Dermis microvascular lymphatic vessel endothelial cell (primary cell): Measurements from ENCODE around the gene ERCC6L. TPM values are rescaled to one million over a fixed set of nuclear protein-coding genes. Genes with fewer than 3 reads are reported as not detected.

Experiments used
- DNase-seq, 2 donors: peaks; one replicate each; pipeline versions ENCODE4 v3.0.0 to v3.0.0-alpha.2; 2010; ENCODE audit warnings: low read depth in 2 of 2
- total RNA-seq: library from RNA; depleted of rRNA; stranded (reverse); fragments of >200 nt; gene quantifications from 2 replicates; pipeline ENCODE4 v1.2.1, GENCODE V29; 2014

ERCC6L gene, protein sequence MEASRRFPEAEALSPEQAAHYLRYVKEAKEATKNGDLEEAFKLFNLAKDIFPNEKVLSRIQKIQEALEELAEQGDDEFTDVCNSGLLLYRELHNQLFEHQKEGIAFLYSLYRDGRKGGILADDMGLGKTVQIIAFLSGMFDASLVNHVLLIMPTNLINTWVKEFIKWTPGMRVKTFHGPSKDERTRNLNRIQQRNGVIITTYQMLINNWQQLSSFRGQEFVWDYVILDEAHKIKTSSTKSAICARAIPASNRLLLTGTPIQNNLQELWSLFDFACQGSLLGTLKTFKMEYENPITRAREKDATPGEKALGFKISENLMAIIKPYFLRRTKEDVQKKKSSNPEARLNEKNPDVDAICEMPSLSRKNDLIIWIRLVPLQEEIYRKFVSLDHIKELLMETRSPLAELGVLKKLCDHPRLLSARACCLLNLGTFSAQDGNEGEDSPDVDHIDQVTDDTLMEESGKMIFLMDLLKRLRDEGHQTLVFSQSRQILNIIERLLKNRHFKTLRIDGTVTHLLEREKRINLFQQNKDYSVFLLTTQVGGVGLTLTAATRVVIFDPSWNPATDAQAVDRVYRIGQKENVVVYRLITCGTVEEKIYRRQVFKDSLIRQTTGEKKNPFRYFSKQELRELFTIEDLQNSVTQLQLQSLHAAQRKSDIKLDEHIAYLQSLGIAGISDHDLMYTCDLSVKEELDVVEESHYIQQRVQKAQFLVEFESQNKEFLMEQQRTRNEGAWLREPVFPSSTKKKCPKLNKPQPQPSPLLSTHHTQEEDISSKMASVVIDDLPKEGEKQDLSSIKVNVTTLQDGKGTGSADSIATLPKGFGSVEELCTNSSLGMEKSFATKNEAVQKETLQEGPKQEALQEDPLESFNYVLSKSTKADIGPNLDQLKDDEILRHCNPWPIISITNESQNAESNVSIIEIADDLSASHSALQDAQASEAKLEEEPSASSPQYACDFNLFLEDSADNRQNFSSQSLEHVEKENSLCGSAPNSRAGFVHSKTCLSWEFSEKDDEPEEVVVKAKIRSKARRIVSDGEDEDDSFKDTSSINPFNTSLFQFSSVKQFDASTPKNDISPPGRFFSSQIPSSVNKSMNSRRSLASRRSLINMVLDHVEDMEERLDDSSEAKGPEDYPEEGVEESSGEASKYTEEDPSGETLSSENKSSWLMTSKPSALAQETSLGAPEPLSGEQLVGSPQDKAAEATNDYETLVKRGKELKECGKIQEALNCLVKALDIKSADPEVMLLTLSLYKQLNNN
- total RNA-seq = 1.3 and 3.6 TPM in 2 replicates

DNA sequence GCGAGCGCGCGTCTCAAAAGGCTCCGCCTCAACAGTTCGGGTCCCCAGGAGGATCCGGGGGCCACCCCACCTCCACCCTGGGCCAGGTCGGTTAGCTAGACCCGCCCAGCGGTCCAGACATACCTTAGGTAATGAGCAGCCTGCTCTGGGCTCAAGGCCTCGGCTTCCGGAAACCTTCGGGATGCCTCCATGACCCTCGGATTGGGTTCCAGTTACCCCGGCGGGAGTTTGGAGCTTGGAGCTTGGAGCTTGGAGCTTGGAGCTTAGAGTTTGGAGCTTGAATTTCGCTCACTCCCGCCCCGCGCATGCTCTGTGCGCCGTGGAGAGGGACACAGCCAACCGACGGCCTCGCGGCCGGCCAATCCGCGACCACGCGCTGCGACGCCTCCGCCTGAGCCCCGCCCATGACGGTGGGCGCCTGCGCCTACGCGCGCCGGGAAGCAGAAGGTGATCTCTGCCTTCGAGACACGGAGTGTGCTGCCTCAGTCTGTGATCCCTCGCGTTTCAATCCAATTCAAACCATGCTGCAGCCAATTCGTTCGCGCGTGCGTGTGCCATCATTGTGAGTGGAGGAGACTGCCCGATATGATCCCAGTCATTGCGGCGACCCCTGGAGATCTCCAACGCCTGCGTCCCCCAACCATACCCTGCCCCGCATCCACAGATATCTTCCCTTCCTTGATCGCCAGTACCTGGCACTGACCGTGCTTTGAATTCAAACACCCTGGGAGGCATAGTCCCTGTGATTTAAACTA is at the start of gene ERCC6L:
Gene ERCC6L (minus strand): TSS at position 307 of the 755 bp plus-strand sequence. CDS start 116 bp downstream, at position 191.
- peak; percentile 60 to 84 for DNase-seq

DNA sequence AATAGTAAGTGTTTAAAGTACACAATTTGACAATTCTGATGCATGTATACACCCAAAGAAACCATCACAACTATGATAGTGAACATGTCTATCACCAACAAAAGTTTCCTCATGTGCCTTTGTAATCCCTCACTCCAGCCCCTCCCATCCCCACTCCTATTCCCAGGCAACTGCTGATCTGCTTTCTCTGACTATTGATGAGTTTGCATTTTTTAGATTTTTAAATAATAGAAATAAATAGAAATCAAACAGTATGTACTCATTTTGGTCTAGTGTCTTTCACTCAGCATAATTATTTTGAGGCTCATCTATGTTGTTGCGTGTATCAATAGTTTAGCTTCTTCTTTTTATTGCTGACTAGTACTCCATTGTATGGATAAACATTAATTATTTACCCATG is 43.5 kb upstream of the ERCC6L start:
- DNase-seq = no peak

DNA sequence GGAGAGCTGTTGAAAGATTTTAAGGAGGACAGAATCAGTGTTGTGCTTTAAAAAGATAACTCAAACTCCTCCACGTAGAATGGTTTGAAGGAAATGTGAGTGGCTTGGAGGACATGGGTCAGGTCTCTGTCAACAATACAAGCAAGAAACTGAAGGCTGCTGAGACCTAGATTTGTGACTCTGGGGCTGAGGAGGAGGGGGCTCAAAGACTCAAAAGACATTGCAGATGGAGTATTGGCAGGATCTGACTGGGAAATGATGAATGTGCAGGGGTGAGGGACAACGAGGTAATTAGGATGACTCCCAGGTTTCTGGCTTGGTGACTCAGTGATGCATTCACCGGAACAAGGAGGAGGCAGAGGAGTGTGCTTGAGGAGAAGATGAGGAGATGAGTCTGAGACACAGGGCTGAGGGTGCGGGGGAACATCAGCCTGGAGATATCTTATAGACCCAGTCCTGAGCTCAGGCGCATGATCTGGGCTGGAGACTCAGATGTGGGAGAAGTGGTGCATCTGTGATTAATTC is 41.6 kb upstream of the ERCC6L start:
- no peak for DNase-seq

DNA sequence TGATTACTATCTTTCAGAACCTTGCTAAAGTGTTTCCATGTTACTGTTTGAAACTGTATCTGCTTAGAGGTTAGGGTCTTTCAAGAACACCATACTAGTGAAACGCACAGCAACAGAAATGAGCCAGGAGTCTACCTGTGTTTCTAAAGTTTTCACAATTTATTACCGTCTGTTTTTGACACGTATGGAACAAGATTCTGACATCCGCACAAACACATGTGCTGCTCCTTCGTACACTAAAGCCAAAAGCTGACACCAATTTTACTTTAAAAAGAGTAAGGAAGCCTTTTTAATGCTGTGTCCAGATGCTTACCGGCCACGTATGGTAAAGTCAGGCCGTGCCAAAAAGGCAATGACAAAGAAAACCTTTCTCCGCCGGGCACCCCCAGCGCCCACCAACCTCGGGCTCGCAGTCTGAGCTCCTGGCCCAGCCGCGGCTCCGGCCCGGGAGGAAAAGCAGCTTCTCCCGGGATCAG is 37.7 kb upstream of the ERCC6L start:
- no peak for DNase-seq

DNA sequence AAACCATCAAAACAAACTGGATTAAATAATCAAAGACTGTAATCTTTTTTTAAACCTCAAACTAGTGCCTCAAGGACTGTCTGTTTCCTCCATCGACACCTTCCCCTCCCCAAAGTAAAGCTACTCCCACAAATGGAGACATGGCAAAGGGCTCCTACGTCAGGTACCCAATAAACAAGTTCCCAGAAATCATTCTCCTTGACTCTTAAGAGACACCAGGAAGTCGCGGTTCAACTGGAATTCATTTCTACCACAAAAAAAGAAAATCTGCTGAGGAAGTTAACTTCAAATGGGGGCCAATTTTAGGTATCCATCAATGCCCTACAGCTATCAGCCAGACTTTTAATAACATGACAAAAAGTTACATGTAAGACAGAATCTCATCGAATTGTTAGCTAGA is 35.7 kb upstream of the ERCC6L start:
- DNase-seq = no peak

DNA sequence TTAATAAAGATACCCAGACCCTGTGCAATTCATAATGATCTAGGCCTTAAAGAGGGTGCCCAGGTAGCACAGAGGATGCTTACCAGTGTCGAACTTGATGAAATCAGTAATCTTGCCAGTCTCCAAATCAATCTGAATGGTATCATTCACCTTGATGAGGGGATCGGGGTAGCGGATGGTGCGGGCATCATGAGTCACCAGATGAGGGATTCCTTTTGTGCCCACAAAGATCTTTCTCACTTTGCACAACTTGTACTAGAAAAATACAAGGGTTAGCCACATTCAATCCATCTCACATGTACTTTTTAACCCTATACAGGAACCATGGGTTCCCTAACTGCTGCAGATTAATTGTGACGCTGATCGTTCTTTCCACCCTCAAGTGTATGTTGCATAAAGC is 34.9 kb upstream of the ERCC6L start:
- DNase-seq = no peak

DNA sequence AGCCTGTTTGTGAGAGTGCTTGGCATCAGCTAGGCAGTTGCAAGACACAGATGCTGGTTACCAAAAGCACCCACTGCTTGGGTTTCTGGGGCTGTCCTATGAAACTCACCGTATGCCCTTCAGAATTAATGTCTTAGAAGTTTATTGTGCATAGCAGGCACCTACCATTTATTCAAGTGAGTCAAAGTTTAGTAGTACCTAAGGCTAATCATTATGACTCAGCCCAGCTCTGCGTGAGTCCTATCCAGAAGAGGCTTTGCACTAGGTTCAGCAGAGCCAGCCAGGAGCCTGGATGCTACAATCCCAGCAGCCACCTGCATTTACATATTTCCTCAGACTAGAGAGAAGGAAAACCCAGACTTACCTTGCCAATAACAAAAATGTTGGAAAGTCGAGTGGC is 34.0 kb upstream of the ERCC6L start:
- peak in 1 of 2 donors; percentile 7 for DNase-seq

DNA sequence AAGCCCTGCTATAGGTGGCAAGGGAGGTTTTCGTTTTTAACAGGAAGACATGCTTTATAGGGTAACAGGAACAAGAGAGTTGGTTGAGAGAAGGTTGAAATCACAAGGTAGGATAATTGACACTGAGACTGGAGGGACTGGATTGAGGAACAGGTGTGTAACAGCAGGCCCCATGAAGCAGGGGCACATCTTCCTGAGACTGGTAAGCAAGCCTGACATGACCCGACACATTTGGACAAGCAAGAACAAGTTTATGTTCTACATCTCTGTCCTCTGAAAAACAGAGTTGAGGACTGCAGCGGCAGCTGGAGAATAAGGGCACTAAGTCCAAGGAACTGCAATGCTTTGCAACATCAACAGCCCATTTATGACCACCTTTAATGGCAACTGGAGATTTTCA is 33.0 kb upstream of the ERCC6L start:
- DNase-seq = no peak

DNA sequence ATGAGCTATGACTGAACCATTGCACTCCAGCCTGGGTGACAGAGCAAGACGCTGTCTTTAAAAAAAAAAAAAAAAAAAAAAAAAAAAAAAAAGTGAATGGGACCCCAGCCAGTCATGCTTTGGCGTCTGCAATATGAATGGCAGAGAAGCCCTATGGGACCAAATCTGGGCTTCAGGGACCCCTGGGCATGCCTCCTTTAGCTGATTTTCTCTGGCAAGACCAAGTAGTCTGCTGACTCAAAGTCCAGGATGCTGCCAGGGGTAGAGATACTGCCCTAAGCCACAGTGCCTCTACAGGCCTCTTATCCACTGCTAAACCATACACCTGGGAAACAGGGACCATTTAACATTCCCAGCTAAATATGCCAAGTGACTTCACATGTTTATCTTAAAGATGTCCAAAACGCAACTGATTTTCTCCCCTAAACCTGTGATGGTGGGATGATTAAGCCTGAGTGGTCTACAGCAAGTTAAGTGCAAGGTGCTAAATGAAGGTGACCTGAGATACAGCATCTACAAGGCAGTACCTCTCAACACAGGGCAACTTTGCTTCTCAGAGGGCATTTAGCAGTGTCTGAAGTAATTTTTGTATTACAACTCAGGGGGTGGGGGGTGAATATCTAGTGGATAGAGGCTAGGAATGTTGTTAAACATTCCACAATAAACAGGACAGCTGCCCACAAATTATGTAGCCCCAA is 32.4 kb upstream of the ERCC6L start:
- DNase-seq = no peak

DNA sequence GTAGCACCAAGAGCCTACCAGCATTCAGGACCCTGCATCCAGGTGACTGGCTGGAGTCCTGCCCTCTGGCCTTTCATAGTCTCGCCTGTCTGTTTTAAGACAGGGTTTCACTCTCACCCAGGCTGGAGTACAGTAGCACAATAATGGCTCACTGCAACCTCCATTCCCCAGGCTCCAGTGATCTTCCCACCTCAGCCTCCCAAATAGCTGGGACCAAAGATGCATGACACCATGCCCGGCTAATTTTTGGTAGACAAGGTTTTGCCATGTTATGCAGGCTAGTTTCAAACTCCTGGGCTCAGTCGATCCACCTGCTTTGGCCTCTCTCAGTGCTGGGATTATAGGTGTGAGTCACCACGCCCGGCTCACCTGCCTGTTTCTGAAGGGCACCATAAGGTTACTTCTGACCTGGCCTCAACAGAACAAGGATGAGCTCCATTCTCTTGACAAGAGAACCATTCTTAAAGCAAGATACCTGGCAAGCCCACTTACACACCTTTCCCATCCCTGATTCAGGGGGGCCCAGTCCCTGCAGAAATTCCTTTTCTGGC is 31.6 kb upstream of the ERCC6L start:
- DNase-seq = no peak

DNA sequence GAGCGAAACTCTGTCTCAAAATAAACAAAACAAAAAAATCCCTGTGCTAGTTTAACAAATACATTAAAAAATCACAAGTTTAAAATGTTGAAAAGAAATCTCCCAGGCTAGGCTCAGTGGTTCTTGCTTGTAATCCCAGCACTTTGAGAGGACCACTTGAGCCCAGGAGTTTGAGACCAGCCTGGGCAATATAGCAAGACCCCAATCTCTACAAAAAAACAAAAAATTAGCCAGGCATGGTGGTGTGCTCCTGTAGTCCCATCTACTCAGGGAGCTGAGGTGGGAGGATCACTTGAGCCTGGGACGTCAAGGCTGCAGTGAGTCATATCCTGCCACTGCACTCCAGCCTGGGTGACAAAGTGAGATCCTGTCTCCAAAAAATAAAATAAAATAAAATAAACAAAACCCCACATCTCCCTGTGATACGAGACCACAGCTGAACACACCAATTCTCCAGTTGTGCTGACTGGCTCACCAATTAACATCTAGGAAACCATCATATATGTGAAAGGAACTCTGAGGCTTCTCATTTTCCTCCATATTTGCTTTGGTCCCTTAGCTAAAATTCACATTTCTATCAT is 30.9 kb upstream of the ERCC6L start:
- DNase-seq = peak in 1 of 2 donors; percentile 38

DNA sequence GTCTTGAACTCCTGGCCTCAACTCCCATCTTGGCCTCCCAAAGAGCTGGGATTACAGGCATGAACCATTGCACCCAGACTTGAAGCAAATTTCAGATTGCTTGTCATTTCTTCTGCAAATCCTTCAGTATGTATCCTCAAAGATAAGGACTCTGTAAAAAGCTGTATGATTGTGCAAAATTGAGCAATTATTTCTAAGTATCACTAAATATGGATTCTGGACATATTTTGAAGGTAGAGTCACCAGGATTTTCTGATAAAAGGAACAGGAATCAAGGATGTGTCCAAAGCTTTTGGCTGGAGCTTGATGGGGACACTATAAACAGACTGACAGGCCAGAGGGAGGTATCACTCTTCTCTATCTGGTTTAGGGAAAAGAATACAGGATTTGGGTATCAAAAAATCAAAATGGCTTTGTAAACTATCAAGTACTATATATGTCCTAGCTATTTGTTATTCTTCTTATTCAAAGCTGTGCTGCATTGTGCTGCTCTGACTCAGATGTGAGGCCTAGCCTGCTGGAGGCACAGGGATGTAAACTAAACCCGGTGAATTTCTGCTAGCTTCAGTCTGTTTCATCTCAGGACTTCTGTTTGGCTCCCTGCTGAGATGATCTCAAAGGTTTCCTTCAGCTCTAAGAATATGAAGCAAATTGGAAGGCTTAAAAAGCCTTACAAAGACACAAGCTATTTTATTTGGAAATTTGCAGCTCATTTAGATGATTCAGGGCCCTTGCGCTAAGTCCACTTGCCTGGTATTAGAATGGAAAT is 30.0 kb upstream of the ERCC6L start:
- no peak for DNase-seq

DNA sequence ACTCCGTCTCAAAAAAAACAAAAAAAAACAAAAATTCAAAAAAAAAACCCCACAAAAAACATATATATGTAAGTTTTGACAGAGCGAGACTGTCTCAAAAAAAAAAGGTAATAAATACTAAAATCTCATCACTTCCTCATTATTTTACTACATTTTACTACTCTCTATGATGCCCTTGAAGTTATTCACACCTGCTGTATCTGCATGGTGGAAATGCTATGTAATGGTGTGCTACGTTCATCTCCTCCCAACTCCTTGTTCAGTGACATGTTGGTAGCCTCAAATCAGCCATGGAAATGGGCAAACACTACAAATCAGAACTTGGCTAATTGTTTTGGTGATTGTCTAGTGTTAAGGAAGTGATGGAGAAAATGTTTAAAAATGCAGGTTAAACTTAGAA is 26.4 kb upstream of the ERCC6L start:
- DNase-seq = no peak

DNA sequence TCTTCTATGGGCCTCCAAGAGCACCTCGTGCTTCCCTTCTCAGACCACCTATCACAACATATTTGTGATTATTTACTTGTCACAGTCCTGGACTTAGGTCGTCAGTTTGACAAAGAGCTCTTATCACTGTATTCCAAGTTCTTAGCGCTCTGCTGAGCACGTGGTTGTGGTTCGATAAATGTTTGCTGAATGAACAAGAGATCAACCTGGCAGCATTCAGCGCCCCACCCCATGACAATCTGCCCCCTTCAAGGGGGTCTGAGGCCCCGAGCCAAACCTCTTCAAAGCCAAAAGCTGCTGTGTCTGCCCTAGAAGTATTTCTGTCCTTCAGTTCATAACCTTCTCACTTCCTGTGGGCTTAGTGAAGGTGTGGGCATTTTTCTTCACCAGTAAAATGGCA is 23.2 kb upstream of the ERCC6L start:
- no peak for DNase-seq

DNA sequence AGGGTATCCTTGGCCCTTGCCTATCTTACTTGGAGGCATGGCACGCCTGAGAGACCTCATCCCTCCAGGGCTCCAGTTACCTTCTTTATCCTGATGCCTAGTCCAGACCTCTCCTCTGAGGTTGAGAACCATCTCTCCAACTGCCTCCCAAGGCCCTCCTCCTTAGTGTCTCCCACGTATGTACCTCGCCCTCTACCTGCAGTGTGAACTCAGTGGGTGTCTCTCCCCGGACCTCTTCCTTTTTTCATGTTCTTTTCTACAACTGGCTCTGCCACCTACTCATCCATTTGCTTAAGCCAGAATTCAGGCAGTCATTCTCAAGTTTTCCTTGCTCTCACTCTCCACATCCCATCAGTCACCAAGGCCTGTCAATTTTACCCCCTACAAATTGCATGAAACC is 21.6 kb upstream of the ERCC6L start:
- no peak for DNase-seq

DNA sequence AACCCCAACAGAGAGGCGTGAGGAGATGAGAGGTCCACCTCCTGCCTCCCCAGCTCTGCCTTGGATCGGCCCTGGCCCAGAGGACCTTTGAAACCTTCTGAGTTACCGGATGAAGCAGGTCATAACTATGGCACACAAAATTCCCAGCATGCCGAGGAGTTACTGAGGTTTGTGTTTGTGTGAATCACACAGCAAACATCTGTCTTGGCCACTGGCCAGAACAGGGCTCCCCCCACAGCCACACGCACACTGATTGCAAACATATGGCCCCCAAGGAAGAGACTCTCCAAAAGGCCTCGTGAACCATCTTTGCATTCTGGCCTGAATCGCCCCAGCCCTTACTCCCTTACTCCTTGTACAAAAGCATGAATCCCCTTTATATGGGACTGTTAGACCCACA is 19.3 kb upstream of the ERCC6L start:
- DNase-seq = peak in 1 of 2 donors; percentile 20

DNA sequence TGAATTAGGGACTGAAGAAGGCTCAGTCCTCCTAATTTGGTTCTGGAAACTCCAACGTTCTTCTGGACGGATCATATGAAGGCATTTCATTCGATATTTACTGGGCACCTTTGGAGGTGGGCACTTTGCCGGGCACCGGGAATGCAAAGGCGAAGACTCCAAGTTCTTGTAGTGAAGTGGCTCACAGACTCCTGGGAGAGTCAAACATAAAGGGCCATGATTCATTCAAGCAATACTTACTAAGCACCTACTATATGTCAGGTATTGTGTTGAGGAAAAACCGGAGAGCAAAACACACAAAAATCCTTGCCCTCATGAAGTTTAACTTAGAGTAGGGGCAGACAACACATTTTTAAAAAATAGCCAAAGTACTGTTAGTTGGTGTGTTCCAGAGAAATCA is 17.0 kb upstream of the ERCC6L start:
- DNase-seq = no peak

DNA sequence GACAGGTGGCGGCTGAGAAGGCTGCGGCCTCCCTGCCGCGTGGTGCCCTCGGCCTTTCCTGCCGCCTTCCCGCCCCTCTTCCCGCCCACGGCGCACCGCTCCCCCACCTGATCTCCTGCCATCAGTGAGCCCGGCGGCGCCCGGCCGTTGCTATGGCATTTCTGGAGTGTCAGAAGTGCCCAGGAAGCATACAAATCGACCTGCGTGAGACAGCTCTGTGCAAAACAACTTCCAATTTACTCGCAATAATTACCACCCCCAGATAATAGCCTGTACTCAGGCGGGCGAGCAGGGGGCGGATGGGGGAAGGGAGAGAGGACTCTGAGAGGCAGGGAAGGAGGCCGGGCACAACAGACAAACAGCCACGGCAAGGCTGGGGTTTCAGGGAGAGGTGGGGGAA is 16.6 kb upstream of the ERCC6L start:
- DNase-seq = peak in 1 of 2 donors; percentile 8

DNA sequence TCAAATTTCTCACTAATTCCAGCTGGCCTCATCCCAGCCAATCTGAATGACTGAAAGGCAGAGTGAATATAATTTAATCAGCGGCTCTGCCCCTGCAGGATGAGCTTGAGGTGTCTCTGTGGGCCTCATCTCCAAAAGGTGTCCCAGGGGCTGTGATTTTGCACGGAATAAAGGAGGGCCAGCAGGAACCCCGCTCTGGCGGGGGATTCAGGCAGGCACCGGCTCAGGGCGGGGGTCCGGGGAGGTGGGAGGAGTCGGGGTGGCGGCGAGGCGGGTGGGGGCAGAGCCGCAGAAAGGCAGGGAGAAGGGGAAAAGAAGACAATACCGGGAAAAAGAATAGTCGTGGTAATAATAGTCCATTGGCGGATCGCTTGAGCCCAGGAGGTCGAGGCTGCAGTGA is 16.0 kb upstream of the ERCC6L start:
- DNase-seq = no peak
